Activated gamma-delta T cell treated with Interleukin-2 at 50 U/mL for 16 hours (primary cell): ENCODE data around the gene ZSWIM8.

Experiments used
- DNase-seq: peaks from one replicate; pipeline ENCODE4 v3.0.0-alpha.2; 2020

ZSWIM8 gene

DNA sequence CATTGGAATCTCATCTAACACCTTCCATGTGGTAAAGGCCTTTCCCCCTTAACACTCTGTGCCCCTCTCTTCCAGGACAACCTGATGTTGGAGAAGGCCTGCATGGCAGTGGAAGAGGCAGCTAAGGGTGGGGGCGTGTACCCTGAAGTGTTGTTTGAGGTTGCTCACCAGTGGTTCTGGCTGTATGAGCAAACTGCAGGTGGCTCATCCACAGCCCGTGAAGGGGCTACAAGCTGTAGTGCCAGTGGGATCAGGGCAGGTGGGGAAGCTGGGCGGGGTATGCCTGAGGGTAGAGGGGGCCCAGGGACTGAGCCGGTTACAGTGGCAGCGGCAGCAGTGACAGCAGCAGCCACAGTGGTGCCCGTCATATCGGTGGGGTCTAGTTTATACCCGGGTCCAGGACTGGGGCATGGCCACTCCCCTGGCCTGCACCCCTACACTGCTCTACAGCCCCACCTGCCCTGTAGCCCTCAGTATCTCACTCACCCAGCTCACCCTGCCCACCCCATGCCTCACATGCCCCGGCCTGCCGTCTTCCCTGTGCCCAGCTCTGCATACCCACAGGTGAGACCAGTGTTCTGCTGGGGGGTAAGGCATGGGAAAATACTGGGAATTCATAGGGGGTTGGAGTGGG lies 13.6 kb downstream of the ZSWIM8 start:
- no peak for DNase-seq

DNA sequence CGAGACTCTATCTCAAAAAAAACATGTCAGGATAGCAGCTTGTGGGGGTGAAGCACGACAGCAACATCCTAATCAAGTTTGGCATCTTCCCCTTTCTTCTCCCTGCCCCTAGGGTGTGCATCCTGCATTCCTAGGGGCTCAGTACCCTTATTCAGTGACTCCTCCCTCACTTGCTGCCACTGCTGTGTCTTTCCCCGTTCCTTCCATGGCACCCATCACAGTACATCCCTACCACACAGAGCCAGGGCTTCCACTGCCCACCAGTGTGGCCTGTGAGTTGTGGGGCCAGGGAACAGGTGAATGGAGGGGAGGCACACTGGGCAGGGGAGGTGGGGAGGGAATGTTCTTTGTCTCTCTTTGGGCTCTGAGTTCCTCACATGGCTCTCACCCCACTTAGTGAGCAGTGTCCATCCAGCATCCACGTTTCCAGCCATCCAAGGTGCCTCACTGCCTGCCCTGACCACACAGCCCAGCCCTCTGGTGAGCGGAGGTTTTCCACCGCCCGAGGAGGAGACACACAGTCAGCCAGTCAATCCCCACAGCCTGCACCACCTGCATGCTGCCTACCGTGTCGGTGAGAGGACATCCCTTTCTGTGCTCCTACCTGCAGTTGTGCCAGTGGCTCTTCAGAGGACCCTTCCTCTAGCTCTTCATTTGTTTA lies 14.6 kb downstream of the ZSWIM8 start:
- DNase-seq = no peak

- DNase-seq = no peak
Measured at GRCh38 chr10:73800560-73801252, 15.3 kb downstream of the ZSWIM8 start.

GRCh38 chr10:73801253-73801590 lies 15.8 kb downstream of the ZSWIM8 start:
- DNase-seq = no peak

- no peak for DNase-seq
Measured at GRCh38 chr10:73802276-73802991, 17.0 kb downstream of the ZSWIM8 start.

DNA sequence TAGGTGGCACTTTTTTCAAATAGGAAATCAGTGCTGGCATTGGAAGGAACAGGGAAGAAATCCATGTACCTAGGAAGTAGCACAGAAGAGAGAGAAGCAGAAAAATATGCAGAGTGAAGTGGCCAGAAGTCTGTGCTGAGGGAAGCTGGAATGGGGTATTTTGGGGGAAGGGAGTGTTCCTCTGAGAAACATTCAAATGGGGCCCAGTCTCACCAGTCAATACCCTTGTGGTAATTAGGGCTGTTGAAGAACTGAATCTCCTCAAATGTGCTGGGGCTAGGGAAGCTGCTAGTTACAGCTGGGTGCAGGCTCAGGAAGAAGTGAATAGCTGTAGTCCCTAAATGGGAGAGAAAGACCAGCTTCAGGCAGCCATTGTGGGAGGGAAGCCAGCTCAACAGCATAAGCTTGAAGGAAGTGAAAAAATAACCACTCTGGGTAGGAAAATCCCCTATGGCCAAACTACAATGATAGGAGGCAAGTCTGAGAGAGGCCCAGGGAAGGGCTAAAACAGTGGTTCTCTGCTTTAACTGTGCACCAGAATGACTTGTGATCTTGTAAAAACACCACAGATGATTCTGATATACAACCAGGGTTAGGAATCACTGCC lies 18.4 kb downstream of the ZSWIM8 start:
- DNase-seq = no peak

DNA sequence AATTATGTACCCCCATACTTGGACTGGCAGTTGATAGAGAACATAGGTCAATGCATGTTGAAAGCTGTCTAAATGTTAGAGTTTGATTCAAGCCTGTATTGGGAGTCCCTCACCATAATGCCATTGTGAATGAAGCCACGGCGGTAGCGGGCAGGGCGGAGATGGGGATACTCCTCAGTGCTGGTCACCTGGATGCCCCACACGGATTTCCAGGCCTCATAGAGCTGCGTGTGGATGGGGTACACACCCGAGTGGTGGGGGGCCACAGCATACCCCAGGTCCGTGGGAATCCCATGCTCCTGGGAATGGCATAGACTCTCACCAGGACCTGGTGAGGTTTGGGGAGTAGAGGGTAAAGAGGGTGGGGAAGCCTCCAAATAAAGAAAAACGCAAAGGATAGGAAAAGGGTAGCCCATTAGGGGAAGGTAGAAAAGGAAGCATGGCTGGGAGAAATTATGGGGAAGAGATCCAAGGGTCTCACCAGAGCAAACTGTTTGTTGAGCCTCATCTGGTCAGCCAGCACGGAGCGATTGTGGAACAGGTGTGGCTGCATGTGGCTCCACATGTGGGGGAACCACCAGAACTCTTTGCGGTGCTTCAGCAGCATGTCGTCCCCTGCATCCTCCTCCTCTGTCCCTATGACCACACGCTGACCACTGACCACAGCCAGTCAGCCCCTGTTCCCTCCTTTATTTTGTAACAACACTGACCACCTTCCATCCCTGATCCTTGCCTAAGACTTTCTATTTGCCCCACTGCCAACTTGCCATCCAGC lies 21.0 kb downstream of the ZSWIM8 start:
- no peak for DNase-seq

DNA sequence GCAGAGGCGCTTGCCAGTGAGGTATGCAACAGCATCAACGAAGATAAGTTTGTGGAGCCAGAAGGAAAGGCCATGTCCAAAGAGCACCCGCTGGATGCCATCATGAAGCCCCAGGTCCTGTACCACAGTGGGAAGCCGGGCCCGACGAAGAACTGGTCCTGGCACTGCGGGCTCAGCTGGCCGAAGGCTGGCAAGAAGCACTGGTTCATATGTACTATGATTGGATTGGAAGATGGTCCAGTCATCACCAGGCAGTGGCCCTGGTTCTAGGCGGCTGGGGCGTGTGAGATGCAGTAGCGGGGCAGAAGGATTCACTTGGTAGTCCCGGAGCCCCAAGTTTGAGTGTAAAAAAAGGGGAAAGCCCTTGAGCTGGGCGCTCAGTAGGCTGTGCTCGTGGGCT lies 22.1 kb downstream of the ZSWIM8 start:
- no peak for DNase-seq

DNA sequence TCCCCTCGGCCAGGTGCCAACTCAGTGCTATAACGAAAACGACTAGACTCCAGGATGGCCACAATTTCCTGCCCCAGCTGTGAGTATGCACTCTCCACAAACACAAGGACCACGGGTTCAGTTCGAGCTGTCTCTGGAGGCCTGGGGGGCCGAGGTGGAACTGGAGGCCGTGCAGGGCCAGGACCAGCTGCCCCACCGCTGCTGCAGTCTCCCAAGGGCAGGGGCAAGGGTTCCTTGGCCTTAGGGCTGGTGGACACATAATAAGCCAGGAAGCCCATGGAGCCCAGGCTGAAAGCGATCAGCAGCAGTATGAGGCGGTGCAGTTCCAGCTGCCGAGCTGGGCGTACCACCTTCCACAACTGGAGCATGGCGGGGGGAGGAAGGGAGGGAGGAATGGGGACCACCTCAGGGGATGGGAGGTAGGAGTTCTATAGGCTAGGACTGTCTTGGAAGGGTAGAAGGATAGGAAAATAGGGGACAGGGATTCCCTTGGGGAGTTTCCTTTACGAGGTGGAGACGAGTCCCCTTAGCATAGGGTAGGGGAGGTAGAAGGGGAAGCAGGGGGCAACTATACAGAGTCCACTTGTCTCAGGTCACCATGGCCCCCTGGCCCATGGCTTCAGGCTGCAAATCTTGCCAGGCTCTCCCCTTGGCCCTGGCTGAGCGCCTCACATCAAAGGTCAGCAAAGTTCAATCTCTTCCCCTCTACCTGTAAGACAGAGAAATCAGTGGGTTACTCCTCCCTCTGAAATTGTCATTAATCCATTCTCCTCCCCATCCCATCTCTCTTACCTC lies 22.8 kb downstream of the ZSWIM8 start:
- no peak for DNase-seq

- no peak for DNase-seq
Measured at GRCh38 chr10:73809061-73809818, 23.8 kb downstream of the ZSWIM8 start.

GRCh38 chr10:73810358-73810734 lies 24.9 kb downstream of the ZSWIM8 start:
- DNase-seq = no peak

- peak; percentile 62 for DNase-seq
Measured at GRCh38 chr10:73810735-73811465, 25.5 kb downstream of the ZSWIM8 start.

- no peak for DNase-seq
Measured at GRCh38 chr10:73812657-73813056, 27.3 kb downstream of the ZSWIM8 start.

GRCh38 chr10:73813333-73813732 lies 27.9 kb downstream of the ZSWIM8 start:
- DNase-seq = no peak

DNA sequence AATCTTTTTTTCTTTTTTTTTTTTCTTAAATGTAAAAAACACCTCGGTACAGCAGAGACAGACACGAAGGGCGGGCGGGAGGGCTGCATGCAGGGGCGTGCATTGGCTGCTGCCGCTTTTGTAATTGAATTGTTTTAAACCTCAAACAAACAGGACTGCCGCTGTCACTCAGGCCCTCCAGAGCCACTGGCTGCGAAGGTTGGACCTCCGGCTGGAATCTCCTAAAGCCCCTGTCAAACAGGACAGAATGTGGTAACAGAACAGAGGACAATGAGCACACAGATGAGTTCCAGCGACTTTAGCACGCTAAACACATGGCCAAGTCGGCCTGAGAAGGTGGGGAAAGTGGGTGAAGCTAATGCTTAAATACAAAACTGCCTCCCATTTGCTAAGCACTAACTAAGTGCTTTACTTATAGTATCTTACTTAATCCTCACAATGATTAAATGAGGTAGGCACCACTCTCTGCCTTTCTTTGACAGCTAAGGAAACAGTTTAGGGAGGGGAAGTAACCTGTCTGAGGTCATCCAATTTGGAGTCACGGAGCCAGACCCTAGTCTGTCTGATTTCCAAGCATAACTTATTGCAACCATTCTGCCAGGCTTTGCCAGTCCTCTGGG lies 29.0 kb downstream of the ZSWIM8 start:
- DNase-seq = no peak

GRCh38 chr10:73814896-73815718 lies 29.7 kb downstream of the ZSWIM8 start:
- DNase-seq = no peak

DNA sequence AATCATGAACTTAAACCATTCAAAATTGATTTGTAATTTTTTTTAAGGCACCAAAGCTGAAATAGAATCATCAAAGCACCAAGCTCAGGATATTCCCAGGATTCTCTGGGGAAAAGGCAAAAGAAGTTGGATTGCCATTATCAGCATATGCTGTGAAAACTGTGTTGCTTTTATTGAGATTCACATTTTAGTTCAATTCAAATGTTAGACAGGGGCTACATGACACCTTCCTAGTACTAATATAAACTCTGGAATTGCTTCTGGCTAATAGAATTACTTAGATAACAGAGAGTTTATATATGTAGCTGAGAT lies 30.3 kb downstream of the ZSWIM8 start:
- DNase-seq = no peak

DNA sequence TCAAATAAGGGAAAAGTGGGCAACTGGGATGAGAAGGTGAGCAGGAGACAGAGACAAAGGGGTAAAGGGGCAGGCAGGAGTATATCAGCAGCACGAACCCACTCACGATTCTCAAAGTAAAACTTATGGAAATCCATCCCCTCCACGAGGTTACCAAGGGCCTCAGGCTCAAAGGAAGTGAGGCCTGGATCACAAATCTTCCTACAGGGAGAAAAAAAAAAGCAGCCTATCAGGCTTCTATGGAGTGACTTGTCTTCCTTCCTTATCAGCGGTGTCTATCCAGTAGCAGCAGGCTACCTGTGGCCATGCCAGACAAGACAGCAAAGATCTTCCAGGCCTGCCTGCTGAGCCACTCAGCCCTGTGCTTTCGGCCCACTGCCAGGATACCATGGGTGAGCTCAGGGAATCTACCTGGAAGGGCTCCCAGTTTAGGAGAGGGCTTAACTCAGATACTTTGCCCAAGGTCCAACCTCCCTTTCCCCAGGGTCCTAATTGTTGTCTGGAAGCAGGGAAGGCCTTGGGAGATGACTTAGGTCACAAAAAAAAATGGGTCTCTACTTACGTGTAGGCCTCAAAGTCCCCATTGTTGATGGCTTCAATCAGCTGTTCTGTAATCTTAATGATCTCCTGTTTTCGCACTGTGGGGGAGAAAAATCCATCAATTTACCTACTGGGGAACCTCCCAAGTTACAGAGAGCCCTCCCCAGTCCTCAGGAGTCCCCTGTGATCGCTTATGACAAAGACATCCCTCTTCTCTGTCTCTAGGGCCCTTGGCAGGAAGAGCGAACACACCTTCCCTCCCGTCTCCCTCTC lies 31.7 kb downstream of the ZSWIM8 start:
- no peak for DNase-seq
